Right lobe of liver (tissue), 6 donors: ENCODE measurements around the gene LDB2. TPM values are rescaled to one million over a fixed set of nuclear protein-coding genes. Genes with fewer than 3 reads are reported as not detected.

ENCODE experiments used
- ATAC-seq, 4 donors: fragments of 200-7000 bp; cut with Tn5 transposase; one replicate each; pipeline ENCODE4 v1.9.1; 2020; ENCODE audit warnings: mild to moderate bottlenecking in 4 of 4, moderate library complexity in 4 of 4
- DNase-seq, 3 donors: peaks; one replicate each; pipeline ENCODE4 v3.0.0-alpha.2; 2020
- H3K27ac ChIP-seq, 3 donors: fragments of 200-600 bp; one replicate each; pipeline ENCODE4 v1.8.0; 2022
- H3K27me3 ChIP-seq, 2 donors: fragments of 200-600 bp; one replicate each; pipeline ENCODE4 v1.8.0; 2022
- H3K36me3 ChIP-seq, 4 donors: fragments of 200-600 bp; sonication (generic) in 1 of 4; one replicate each; pipeline versions ENCODE4 v1.5.1 to v1.8.0; 2017 to 2022; ENCODE audit warnings: control low read depth in 1 of 4
- H3K4me1 ChIP-seq, 4 donors: fragments of 200-600 bp; sonication (generic) in 1 of 4; one replicate each; pipeline versions ENCODE4 v1.5.1 to v1.8.0; 2017 to 2022; ENCODE audit warnings: control low read depth in 1 of 4
- H3K4me3 ChIP-seq, 3 donors: fragments of 200-600 bp; one replicate each; pipeline ENCODE4 v1.8.0; 2022
- H3K9me3 ChIP-seq, 4 donors: fragments of 200-600 bp; sonication (generic) in 1 of 4; one replicate each; pipeline versions ENCODE4 v1.5.1 to v1.8.0; 2017 to 2022; ENCODE audit warnings: control low read depth in 1 of 4
- CTCF ChIP-seq, 4 donors: fragments of 200-600 bp in 3 of 4; fragments of 450-650 bp in 1 of 4; IDR thresholded peaks; one replicate each; pipeline versions ENCODE4 v1.5.1 to v1.8.0; 2016 to 2022; ENCODE audit warnings: antibody characterized with exemption in 4 of 4, mild to moderate bottlenecking in 2 of 4
- POLR2A ChIP-seq: fragments of 450-650 bp; IDR thresholded peaks from one replicate; pipeline ENCODE4 v1.6.1; 2017; ENCODE audit warnings: antibody characterized with exemption, mild to moderate bottlenecking
- WGBS: methylation state at CpG from one replicate; pipeline ENCODE4 v1.1.6; 2018; ENCODE audit warnings: low coverage, low lambda C conversion rate; ENCODE audit not compliant: insufficient coverage; ENCODE audit errors: missing lambda C conversion rate; 5-methylcytosine and 5-hydroxymethylcytosine counted together
- intact Hi-C, 2 donors: fragments of 100-400 bp; cut with DNase I; formaldehyde crosslinking; loops; one replicate each; pipeline versions ENCODE4 v1.11.2 to v1.14.1; 2022
- total RNA-seq, 6 experiments: library from RNA; depleted of rRNA in 2 of 6; stranded (reverse); fragments of >200 nt in 2 of 6; fragmentation: NEBNext Ultra II Directional in 3 of 6; extraction: Animal tissue kit (Norgen Biotek cat#: 25700) in 3 of 6; gene quantifications; one replicate each; pipeline versions ENCODE4 v1.1.0 to v1.2.4, GENCODE V29; 2016 to 2023
- donor health status: DM: no; HTN: yes; CAD: no.
- donor health status: DM: no; HTN: no; CAD: no.
- donor health status: DM: no; HTN: no; CAD: no.
- donor health status: DM: no; HTN: yes; CAD: no.
- donor health status: DM: no; HTN: yes; CAD: no.

Gene LDB2
- total RNA-seq, 6 experiments from 2014 or later, result 11.4 to 26.6 (median 17.3) TPM

- H3K27me3 ChIP-seq, result no peaks in the 10 kb centered on the region
- H3K4me1 ChIP-seq, result no peaks in the 10 kb centered on the region
- no peak for DNase-seq
- no peak for TF ChIP-seq CTCF (IDR thresholded peaks at IDR 0.05)
- TF ChIP-seq POLR2A, result no peak
- intact Hi-C loops, result no loop called here
- WGBS, result 75% methylated on average over 1 of the region's 3 CpGs
- H3K27ac ChIP-seq, result no peak overlapping the region
- peaks cover 0 to 3% (median 0%) of the 10 kb centered on the region in 4 donors for H3K9me3 ChIP-seq
- ATAC-seq, result no peak
- H3K4me3 ChIP-seq, result no peak overlapping the region
- no peaks in the 10 kb centered on the region for H3K36me3 ChIP-seq
These were observed 231.0 kb downstream of the LDB2 start for GRCh38 chr4:16667464-16667863.

- TF ChIP-seq POLR2A (no peak), CTCF (IDR thresholded peaks at IDR 0.05) (no peak)
- peaks cover 0 to 3% (median 0%) of the 10 kb centered on the region in 4 donors for H3K9me3 ChIP-seq
- H3K36me3 ChIP-seq, result no peaks in the 10 kb centered on the region
- H3K27ac ChIP-seq, result no peak overlapping the region
- H3K4me1 ChIP-seq, result no peaks in the 10 kb centered on the region
- DNase-seq (no peak), ATAC-seq (no peak)
- no peaks in the 10 kb centered on the region for H3K27me3 ChIP-seq
- intact Hi-C loops, result no loop called here
- no peak overlapping the region for H3K4me3 ChIP-seq
- 54% methylated on average over 12 of the region's 12 CpGs for WGBS
These were observed 232.4 kb downstream of the LDB2 start for GRCh38 chr4:16665942-16666551.

GRCh38 chr4:16663732-16664131, 234.7 kb downstream of the LDB2 start:
- H3K27me3 ChIP-seq, result no peaks in the 10 kb centered on the region
- TF ChIP-seq POLR2A (no peak), CTCF (IDR thresholded peaks at IDR 0.05) (no peak)
- intact Hi-C loops, result no loop called here
- H3K36me3 ChIP-seq, result no peaks in the 10 kb centered on the region
- peaks cover 0 to 3% (median 0%) of the 10 kb centered on the region in 4 donors for H3K9me3 ChIP-seq
- no peak overlapping the region for H3K4me3 ChIP-seq
- no peak overlapping the region for H3K27ac ChIP-seq
- DNase-seq (no peak), ATAC-seq (peak in 2 of 4 donors; percentile 33 to 38)
- no peaks in the 10 kb centered on the region for H3K4me1 ChIP-seq

GRCh38 chr4:16663307-16663706, 235.1 kb downstream of the LDB2 start:
- no peaks in the 10 kb centered on the region for H3K36me3 ChIP-seq
- no peaks in the 10 kb centered on the region for H3K4me1 ChIP-seq
- 49% methylated on average over 4 of the region's 4 CpGs for WGBS
- no peaks in the 10 kb centered on the region for H3K27me3 ChIP-seq
- intact Hi-C loops, result no loop called here
- peaks cover 0 to 3% (median 0%) of the 10 kb centered on the region in 4 donors for H3K9me3 ChIP-seq
- no peak overlapping the region for H3K27ac ChIP-seq
- TF ChIP-seq POLR2A, result no peak
- no peak for TF ChIP-seq CTCF (IDR thresholded peaks at IDR 0.05)
- ATAC-seq, result no peak
- H3K4me3 ChIP-seq, result no peak overlapping the region
- no peak for DNase-seq

GRCh38 chr4:16661813-16662212, 236.6 kb downstream of the LDB2 start:
- H3K27ac ChIP-seq, result no peak overlapping the region
- TF ChIP-seq POLR2A (no peak), CTCF (IDR thresholded peaks at IDR 0.05) (no peak)
- no peak for DNase-seq
- H3K27me3 ChIP-seq, result no peaks in the 10 kb centered on the region
- no peak overlapping the region for H3K4me3 ChIP-seq
- no peaks in the 10 kb centered on the region for H3K4me1 ChIP-seq
- intact Hi-C loops, result no loop called here
- peaks cover 0 to 3% (median 0%) of the 10 kb centered on the region in 4 donors for H3K9me3 ChIP-seq
- H3K36me3 ChIP-seq, result no peaks in the 10 kb centered on the region
- no peak for ATAC-seq
- WGBS, result 50% methylated on average over 2 of the region's 2 CpGs
